Endodermal cell (in vitro differentiated cells): ENCODE data around the gene TARBP1. TPM values are rescaled to one million over a fixed set of nuclear protein-coding genes. Genes with fewer than 3 reads are reported as not detected.

Experiments
- DNase-seq: peaks from one replicate; pipeline ENCODE4 v3.0.0-alpha.2; 2017
- H3K27ac ChIP-seq: 2 replicates; pipeline ENCODE4 v1.5.1; 2013; ENCODE audit warnings: mild to moderate bottlenecking, low read depth, low read length, moderate library complexity
- H3K27me3 ChIP-seq: 2 replicates; pipeline ENCODE4 v1.6.1; 2013; ENCODE audit warnings: mild to moderate bottlenecking, low read length, moderate library complexity; ENCODE audit not compliant: insufficient read depth, control insufficient read depth, poor library complexity, severe bottlenecking
- H3K36me3 ChIP-seq: 2 replicates; pipeline ENCODE4 v1.7.0; 2013; ENCODE audit warnings: mild to moderate bottlenecking, low read length, moderate library complexity; ENCODE audit not compliant: control insufficient read depth, insufficient read depth
- H3K4me1 ChIP-seq: one replicate; pipeline ENCODE4 v1.7.0; 2013; ENCODE audit warnings: low read length; ENCODE audit not compliant: control insufficient read depth, insufficient read depth
- H3K4me3 ChIP-seq: 2 replicates; pipeline ENCODE4 v1.5.1; 2013; ENCODE audit warnings: mild to moderate bottlenecking, low read length, moderate library complexity
- H3K9ac ChIP-seq: 2 replicates; pipeline ENCODE4 v1.6.1; 2013; ENCODE audit warnings: mild to moderate bottlenecking, low read length, moderate library complexity; ENCODE audit not compliant: poor library complexity, severe bottlenecking; ENCODE audit errors: extremely low read depth
- H3K9me3 ChIP-seq: 2 replicates; pipeline ENCODE4 v1.6.1; 2013; ENCODE audit warnings: mild to moderate bottlenecking, low read length, moderate library complexity; ENCODE audit not compliant: control insufficient read depth
- H3K27ac Mint-ChIP-seq: 2 replicates; pipeline ENCODE4 v1.8.0; 2020; ENCODE audit warnings: mixed read lengths
- H3K27me3 Mint-ChIP-seq: 2 replicates; pipeline ENCODE4 v1.8.0; 2021; ENCODE audit warnings: mild to moderate bottlenecking, mixed read lengths; ENCODE audit not compliant: insufficient read depth
- H3K36me3 Mint-ChIP-seq: 2 replicates; pipeline ENCODE4 v1.8.0; 2020; ENCODE audit warnings: low read depth, mixed read lengths
- H3K4me1 Mint-ChIP-seq: 2 replicates; pipeline ENCODE4 v1.8.0; 2020; ENCODE audit warnings: mixed read lengths
- H3K4me3 Mint-ChIP-seq: 2 replicates; pipeline ENCODE4 v1.8.0; 2020; ENCODE audit warnings: mild to moderate bottlenecking, moderate library complexity, mixed read lengths
- H3K9me3 Mint-ChIP-seq: 2 replicates; pipeline ENCODE4 v1.8.0; 2020; ENCODE audit warnings: mild to moderate bottlenecking, mixed read lengths
- WGBS, 2 experiments: methylation state at CpG; one replicate each; pipeline versions ENCODE4 v1.1.5 to v1.1.7; 2013; ENCODE audit warnings: missing lambda C conversion rate in 2 of 2, mixed read lengths in 1 of 2; ENCODE audit not compliant: insufficient coverage in 1 of 2, insufficient read length in 1 of 2; 5-methylcytosine and 5-hydroxymethylcytosine counted together
- total RNA-seq, 2 donors: library from RNA; stranded (reverse); fragmentation: NEBNext Ultra II Directional in 1 of 2; extraction: Animal tissue kit (Norgen Biotek cat#: 25700) in 1 of 2; gene quantifications; 2 replicates in 1 of 2; 3 replicates in 1 of 2; pipeline ENCODE4 v1.2.1, GENCODE V29; 2021
- TF ChIP-seq, protein P1 (sequence below): fragments of 200-600 bp; sonication (generic); conservative IDR thresholded peaks from 2 replicates; pipeline ENCODE4 v1.5.0; 2021; ENCODE audit warnings: antibody characterized with exemption, mild to moderate bottlenecking

Gene TARBP1
- total RNA-seq, 2 donors from 2014 or later = 45.3 to 62.4 TPM

DNA sequence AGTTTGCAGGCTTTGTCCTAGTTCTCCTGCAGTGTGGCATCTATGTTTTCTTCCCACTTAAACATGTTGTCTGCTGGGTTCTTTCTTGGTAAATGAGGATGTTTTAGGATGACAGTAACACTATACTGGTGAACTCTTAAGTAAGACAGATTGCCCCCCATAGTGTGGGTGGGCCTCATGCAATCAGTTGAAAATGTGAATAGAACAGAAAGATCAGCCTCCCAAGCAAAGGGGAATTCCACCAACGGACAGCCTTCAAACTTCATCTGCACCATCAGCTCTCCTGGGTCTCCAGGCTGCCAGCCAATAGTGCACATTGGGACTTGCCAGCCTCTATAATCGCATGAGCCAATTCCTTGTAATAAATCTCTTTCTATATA is 10.7 kb upstream of the TARBP1 start:
- Histone ChIP-seq H3K36me3 (no peaks in the 10 kb centered on the region), H3K27ac (no peak overlapping the region), H3K9me3 (no peaks in the 10 kb centered on the region), H3K4me1 (peaks cover 3% of the 10 kb centered on the region), H3K27me3 (peaks cover 4% of the 10 kb centered on the region), H3K4me3 (no peak overlapping the region), H3K9ac (no peak overlapping the region)
- TF ChIP-seq, protein P1, sequence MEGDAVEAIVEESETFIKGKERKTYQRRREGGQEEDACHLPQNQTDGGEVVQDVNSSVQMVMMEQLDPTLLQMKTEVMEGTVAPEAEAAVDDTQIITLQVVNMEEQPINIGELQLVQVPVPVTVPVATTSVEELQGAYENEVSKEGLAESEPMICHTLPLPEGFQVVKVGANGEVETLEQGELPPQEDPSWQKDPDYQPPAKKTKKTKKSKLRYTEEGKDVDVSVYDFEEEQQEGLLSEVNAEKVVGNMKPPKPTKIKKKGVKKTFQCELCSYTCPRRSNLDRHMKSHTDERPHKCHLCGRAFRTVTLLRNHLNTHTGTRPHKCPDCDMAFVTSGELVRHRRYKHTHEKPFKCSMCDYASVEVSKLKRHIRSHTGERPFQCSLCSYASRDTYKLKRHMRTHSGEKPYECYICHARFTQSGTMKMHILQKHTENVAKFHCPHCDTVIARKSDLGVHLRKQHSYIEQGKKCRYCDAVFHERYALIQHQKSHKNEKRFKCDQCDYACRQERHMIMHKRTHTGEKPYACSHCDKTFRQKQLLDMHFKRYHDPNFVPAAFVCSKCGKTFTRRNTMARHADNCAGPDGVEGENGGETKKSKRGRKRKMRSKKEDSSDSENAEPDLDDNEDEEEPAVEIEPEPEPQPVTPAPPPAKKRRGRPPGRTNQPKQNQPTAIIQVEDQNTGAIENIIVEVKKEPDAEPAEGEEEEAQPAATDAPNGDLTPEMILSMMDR = no peak
- peaks cover 44% of the 10 kb centered on the region for H3K4me1 Mint-ChIP-seq
- DNase-seq = no peak
- H3K9me3 Mint-ChIP-seq = no peaks in the 10 kb centered on the region
- WGBS, 2 experiments = 79 to 93% methylated on average over 2 of the region's 2 CpGs
- H3K27me3 Mint-ChIP-seq = peaks cover 6% of the 10 kb centered on the region
- no peaks in the 10 kb centered on the region for H3K36me3 Mint-ChIP-seq
- no peak overlapping the region for H3K4me3 Mint-ChIP-seq
- no peak overlapping the region for H3K27ac Mint-ChIP-seq

DNA sequence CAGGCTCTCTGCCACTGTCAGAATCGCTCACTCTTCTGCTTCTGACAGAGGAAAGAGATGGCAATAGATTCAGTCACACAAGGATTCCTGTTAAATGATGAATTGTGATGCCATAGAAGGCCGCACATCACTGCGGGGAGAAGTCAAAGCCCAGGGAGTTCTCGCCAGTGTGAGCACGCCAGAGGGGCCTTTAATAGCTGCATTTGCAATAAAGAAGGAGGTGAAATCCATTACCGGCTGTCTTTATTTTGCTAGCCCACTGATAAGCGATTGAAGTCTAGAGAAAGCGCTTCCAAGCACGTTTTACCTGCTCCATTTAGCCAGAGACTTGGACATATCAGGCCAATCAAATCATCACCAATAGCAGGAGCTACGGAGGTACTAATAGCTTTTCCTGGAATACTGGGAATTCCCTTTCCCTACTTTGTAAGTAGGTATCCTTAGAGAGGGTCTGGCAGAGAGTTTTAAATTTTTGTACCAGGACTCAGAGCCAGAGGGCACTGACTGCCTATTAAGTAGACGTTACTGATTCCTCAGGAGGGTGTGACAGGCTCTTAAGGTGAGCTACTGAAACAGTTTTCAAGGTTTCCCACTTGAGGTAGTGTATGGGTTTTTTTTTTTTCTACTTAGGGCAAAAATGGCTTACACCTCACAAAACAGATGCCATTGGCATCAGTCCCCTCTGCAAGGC is 10.2 kb upstream of the TARBP1 start:
- TF ChIP-seq, protein P1 = no peak
- DNase-seq = no peak

DNA sequence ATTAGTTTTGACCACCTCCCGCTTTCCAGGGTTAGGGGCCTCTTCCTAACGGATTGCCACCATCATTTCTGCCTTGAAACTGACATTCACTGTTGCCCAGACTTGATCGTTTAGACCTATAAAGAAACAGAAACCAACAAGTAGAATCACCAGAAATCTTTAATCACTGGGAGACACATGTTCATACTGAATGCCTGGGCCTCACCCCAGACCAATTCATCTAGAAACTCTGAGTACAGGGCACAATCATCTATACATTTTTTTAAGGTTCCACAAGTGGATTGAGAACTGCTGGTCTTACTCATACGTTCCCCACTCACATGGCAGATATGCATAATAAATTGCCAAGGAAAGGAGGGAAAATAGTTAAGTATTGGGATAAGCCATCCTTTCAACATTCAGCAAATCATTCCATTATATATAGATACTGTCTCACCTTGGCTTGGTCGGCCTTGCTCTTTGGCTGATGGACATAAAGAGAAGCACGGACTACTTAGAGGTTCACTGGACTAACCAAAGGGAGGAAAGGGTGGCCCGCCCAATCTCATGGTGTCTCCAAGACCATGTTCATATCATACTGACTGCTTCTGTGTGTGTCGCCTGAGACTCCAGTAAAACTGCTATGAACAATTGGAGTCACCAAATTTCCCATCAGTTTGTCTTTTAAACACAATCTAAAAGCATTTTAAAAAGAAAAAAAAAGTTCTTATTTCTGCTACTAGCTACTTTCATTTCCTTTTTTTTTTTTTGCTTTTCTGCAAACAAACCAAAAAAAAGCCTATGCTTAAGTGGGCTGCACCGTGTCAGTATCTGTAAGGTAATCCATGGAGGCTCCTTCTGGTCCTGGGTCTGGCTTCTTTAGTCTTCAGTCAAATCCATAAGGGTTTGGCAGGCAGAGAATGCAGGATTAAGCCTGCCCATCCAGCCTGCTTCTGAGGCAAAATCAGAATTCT is 9.4 kb upstream of the TARBP1 start:
- Histone ChIP-seq H3K4me3 (no peak overlapping the region), H3K27ac (no peak overlapping the region), H3K36me3 (no peaks in the 10 kb centered on the region), H3K9ac (no peak overlapping the region), H3K9me3 (no peaks in the 10 kb centered on the region), H3K4me1 (peaks cover 2% of the 10 kb centered on the region), H3K27me3 (peaks cover 4% of the 10 kb centered on the region)
- Mint-ChIP-seq H3K4me3 (no peak overlapping the region), H3K9me3 (no peaks in the 10 kb centered on the region), H3K27ac (no peak overlapping the region), H3K4me1 (peaks cover 33% of the 10 kb centered on the region), H3K27me3 (peaks cover 13% of the 10 kb centered on the region), H3K36me3 (no peaks in the 10 kb centered on the region)
- DNase-seq = no peak
- WGBS, 2 experiments = 91 to 100% methylated on average over 1 to 9 of the region's 9 CpGs
- TF ChIP-seq, protein P1 = no peak

More for the DNA sequence above, 10.2 kb upstream of the TARBP1 start:
- Mint-ChIP-seq H3K36me3 (no peaks in the 10 kb centered on the region), H3K4me3 (no peak overlapping the region), H3K4me1 (peaks cover 39% of the 10 kb centered on the region), H3K9me3 (no peaks in the 10 kb centered on the region), H3K27ac (no peak overlapping the region), H3K27me3 (peaks cover 6% of the 10 kb centered on the region)
- H3K27ac ChIP-seq = no peak overlapping the region
- no peaks in the 10 kb centered on the region for H3K36me3 ChIP-seq
- no peak overlapping the region for H3K4me3 ChIP-seq
- no peak overlapping the region for H3K9ac ChIP-seq
- peaks cover 4% of the 10 kb centered on the region for H3K27me3 ChIP-seq
- no peaks in the 10 kb centered on the region for H3K9me3 ChIP-seq
- WGBS, 2 experiments = 82 to 87% methylated on average over 10 to 11 of the region's 11 CpGs
- peaks cover 3% of the 10 kb centered on the region for H3K4me1 ChIP-seq
